Endothelial cell of umbilical vein (primary cell): ENCODE measurements around the gene CDKL4. TPM values are rescaled to one million over a fixed set of nuclear protein-coding genes. Genes with fewer than 3 reads are reported as not detected.

Experiments used
- BruUV-seq: library from RNA; stranded (reverse); fragments of 400-500 nt; replicated peaks from 2 replicates; lab custom pipeline; 2021; lab: Mats Ljungman, UMichigan
- CTCF ChIA-PET: fragments of 300-600, 350-600 bp; sonication (Branson Sonifier 250); formaldehyde crosslinking; loops from one replicate; lab custom pipeline; 2021; ENCODE audit warnings: antibody characterized with exemption, inconsistent platforms; lab: Charles Lee
- POLR2A ChIA-PET: fragments of 300-600, 350-600 bp; sonication (Branson Sonifier 250); formaldehyde crosslinking; loops from one replicate; lab custom pipeline; 2021; ENCODE audit warnings: antibody characterized with exemption, inconsistent platforms; lab: Charles Lee
- DNase-seq: peaks from one replicate; pipeline ENCODE4 v3.0.0-alpha.2; 2011; ENCODE audit warnings: low read depth, low spot score
- FAIRE-seq: peaks from 2 replicates; lab custom pipeline; 2011; peaks lifted over from hg19 to GRCh38; lab: Jason Lieb, UNC
- H2AFZ ChIP-seq: 2 replicates; pipeline ENCODE4 v1.6.0; 2012; ENCODE audit warnings: low read depth, low read length, control low read depth, inconsistent platforms
- H3K27ac ChIP-seq: 2 replicates; pipeline ENCODE4 v1.5.1; 2011; ENCODE audit warnings: low read depth, mild to moderate bottlenecking, control low read depth, low read length, moderate library complexity; ENCODE audit not compliant: insufficient read depth
- H3K27me3 ChIP-seq, 2 experiments: 2 replicates each; pipeline versions ENCODE4 v1.6.0 to v1.6.1; 2011; ENCODE audit warnings: low read length in 2 of 2, mixed read lengths in 1 of 2; ENCODE audit not compliant: control insufficient read depth in 2 of 2, insufficient read depth in 2 of 2
- H3K36me3 ChIP-seq, 2 experiments: 2 replicates in 1 of 2; 3 replicates in 1 of 2; pipeline ENCODE4 v1.5.1; 2011; ENCODE audit warnings: low read length in 2 of 2, mild to moderate bottlenecking in 1 of 2, moderate library complexity in 1 of 2; ENCODE audit not compliant: control insufficient read depth in 2 of 2, insufficient read depth in 2 of 2; ENCODE audit errors: extremely low read depth in 1 of 2
- H3K4me1 ChIP-seq: 3 replicates; pipeline ENCODE4 v1.5.1; 2011; ENCODE audit warnings: mild to moderate bottlenecking, low read length; ENCODE audit not compliant: control insufficient read depth, insufficient read depth; ENCODE audit errors: extremely low read depth
- H3K4me2 ChIP-seq: 2 replicates; pipeline ENCODE4 v1.6.1; 2011; ENCODE audit warnings: low read length, control low read depth, mixed read lengths; ENCODE audit not compliant: insufficient read depth
- H3K4me3 ChIP-seq, 3 experiments: fragments of 200-600 bp in 1 of 3; sonication (generic), shearing (Covaris generic) in 1 of 3; replicated peaks in 1 of 3; 2 replicates each; pipeline ENCODE4 v1.5.1; 2011 to 2016; ENCODE audit warnings: control low read depth in 3 of 3, low read length in 3 of 3, mild to moderate bottlenecking in 2 of 3, inconsistent platforms in 1 of 3, low read depth in 1 of 3, moderate library complexity in 1 of 3; ENCODE audit not compliant: insufficient read depth in 1 of 3
- H3K79me2 ChIP-seq: 2 replicates; pipeline ENCODE4 v1.6.0; 2012; ENCODE audit warnings: low read length, inconsistent platforms; ENCODE audit not compliant: control insufficient read depth, insufficient read depth
- H3K9ac ChIP-seq: replicated peaks from 2 replicates; pipeline ENCODE3; 2011; ENCODE audit warnings: low read length, control low read depth; ENCODE audit not compliant: insufficient read depth; ENCODE audit errors: extremely low read depth
- H3K9me1 ChIP-seq: replicated peaks from 3 replicates; pipeline ENCODE4 v1.6.0; 2011; ENCODE audit warnings: mild to moderate bottlenecking, low read length; ENCODE audit not compliant: control insufficient read depth, insufficient read depth; ENCODE audit errors: extremely low read depth
- H3K9me3 ChIP-seq: replicated peaks from 2 replicates; pipeline ENCODE4 v1.5.1; 2012; ENCODE audit warnings: low read length, inconsistent platforms; ENCODE audit not compliant: control insufficient read depth, insufficient read depth
- H4K20me1 ChIP-seq: replicated peaks from 2 replicates; pipeline ENCODE3; 2011; ENCODE audit warnings: mild to moderate bottlenecking, low read length; ENCODE audit not compliant: control insufficient read depth, insufficient read depth; ENCODE audit errors: extremely low read depth
- EZH2 ChIP-seq: IDR thresholded peaks from 2 replicates; pipeline ENCODE4 v1.6.1; 2012; ENCODE audit warnings: borderline replicate concordance, low read depth, mild to moderate bottlenecking, moderate library complexity, low read length, inconsistent platforms; ENCODE audit not compliant: severe bottlenecking
- FOS ChIP-seq: IDR thresholded peaks from 2 replicates; pipeline ENCODE4 v1.6.1; 2011; ENCODE audit warnings: mild to moderate bottlenecking, low read length, moderate library complexity, borderline replicate concordance; ENCODE audit not compliant: insufficient read depth
- JUN ChIP-seq: IDR thresholded peaks from 2 replicates; pipeline ENCODE4 v1.6.1; 2011; ENCODE audit warnings: borderline replicate concordance, low read depth; ENCODE audit not compliant: insufficient read length, insufficient read depth
- POLR2A ChIP-seq: IDR thresholded peaks from 2 replicates; pipeline ENCODE4 v1.6.1; 2012; ENCODE audit warnings: low read depth, mild to moderate bottlenecking, control low read depth, low read length
- POLR2AphosphoS5 ChIP-seq: IDR thresholded peaks from 2 replicates; pipeline ENCODE4 v1.6.1; 2012; ENCODE audit warnings: low read depth, mild to moderate bottlenecking, control low read depth, low read length, moderate library complexity; ENCODE audit not compliant: insufficient read depth
- dilution Hi-C: fragments of 300-500 bp; cut with MboI; formaldehyde crosslinking; loops from one replicate; pipeline ENCODE4 v1.15.0; 2019; ENCODE audit warnings: low sequenced_read_pairs; ENCODE audit not compliant: extremely low pct_ligation_motif_present
- intact Hi-C: fragments of 100-400 bp; cut with micrococcal nuclease; formaldehyde crosslinking; loops from one replicate; pipeline ENCODE4 v1.10.0; 2022
- polyA plus RNA-seq, 4 experiments: library from polyadenylated mRNA; depleted of rRNA in 3 of 4; stranded (reverse) in 3 of 4; unstranded in 1 of 4; fragments of >200 nt; gene quantifications; 2 replicates each; pipeline versions ENCODE4 v1.2.1 to v1.2.3, GENCODE V29; 2011 to 2012; ENCODE audit warnings: missing spikeins in 1 of 4
- total RNA-seq: library from RNA; stranded (reverse); gene quantifications from 2 replicates; pipeline ENCODE4 v1.2.3, GENCODE V29; 2021
- TF ChIP-seq, protein P1 (sequence below), 2 donors: IDR thresholded peaks; 1 replicate in 1 of 2; 2 replicates in 1 of 2; pipeline ENCODE4 v1.5.1; 2011; ENCODE audit warnings: low read length in 2 of 2, mild to moderate bottlenecking in 2 of 2, moderate library complexity in 2 of 2, control low read depth in 1 of 2, inconsistent platforms in 1 of 2, low read depth in 1 of 2; ENCODE audit not compliant: insufficient read depth in 1 of 2; ENCODE audit errors: extremely low read depth in 1 of 2
- TF ChIP-seq, protein P2 (sequence below): IDR thresholded peaks from 2 replicates; pipeline ENCODE4 v1.6.1; 2011; ENCODE audit not compliant: insufficient read depth, insufficient read length

CDKL4 gene
- total and polyA plus RNA-seq, 2 donors (not counting 3 experiments of a cell fraction or from before 2014, with no cell fraction given) = 0.17 to 0.75 TPM

DNA sequence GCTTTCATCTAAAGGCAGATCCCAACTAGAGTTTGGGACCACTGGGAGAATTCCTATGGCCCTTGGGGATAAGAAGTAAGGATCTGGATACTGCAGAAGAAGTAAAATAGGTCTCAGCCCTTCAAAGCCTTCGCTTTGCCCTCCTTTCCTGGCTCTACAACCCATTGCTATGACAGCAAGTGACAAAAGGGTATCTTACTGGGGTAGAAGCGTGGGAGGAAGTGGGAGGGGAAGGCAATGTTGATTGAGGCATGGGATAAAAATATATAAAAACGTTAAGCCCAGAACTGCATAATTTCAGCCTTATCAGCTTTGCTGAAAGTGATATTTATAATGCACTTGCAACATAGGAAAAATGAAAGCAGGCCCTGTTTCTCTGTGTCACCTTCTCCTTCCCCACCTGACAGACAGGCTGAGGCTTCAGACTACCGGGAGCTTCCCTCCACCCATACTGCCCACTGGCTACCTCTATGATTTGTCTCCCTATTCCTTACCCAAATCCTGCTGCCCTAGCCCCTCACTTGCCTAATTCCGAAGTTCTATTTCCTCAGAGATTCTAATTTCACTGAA lies 108.0 kb downstream of the CDKL4 start:
- Histone ChIP-seq H3K9me1 (no peaks in the 10 kb centered on the region), H3K79me2 (no peaks in the 10 kb centered on the region), H3K27ac (no peak overlapping the region), H3K4me1 (no peaks in the 10 kb centered on the region), H3K36me3 (no peaks in the 10 kb centered on the region), H4K20me1 (no peaks in the 10 kb centered on the region), H3K4me3 (no peak overlapping the region), H2AFZ (no peak overlapping the region), H3K4me2 (no peak overlapping the region), H3K27me3 (peaks cover 2 to 3% of the 10 kb centered on the region in 2 experiments), H3K9me3 (no peaks in the 10 kb centered on the region), H3K9ac (no peak overlapping the region)
- TF ChIP-seq POLR2A = no peak
- no peak for TF ChIP-seq JUN
- TF ChIP-seq EZH2 = no peak
- TF ChIP-seq, protein P1, sequence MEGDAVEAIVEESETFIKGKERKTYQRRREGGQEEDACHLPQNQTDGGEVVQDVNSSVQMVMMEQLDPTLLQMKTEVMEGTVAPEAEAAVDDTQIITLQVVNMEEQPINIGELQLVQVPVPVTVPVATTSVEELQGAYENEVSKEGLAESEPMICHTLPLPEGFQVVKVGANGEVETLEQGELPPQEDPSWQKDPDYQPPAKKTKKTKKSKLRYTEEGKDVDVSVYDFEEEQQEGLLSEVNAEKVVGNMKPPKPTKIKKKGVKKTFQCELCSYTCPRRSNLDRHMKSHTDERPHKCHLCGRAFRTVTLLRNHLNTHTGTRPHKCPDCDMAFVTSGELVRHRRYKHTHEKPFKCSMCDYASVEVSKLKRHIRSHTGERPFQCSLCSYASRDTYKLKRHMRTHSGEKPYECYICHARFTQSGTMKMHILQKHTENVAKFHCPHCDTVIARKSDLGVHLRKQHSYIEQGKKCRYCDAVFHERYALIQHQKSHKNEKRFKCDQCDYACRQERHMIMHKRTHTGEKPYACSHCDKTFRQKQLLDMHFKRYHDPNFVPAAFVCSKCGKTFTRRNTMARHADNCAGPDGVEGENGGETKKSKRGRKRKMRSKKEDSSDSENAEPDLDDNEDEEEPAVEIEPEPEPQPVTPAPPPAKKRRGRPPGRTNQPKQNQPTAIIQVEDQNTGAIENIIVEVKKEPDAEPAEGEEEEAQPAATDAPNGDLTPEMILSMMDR (IDR thresholded peaks at IDR 0.05; ENCODE audit: extremely low read depth in 1 of 2, insufficient read depth in 1 of 2, low read depth in 1 of 2, low read length in 2 of 2) = no peak
- no peak for TF ChIP-seq POLR2AphosphoS5
- TF ChIP-seq, protein P2, sequence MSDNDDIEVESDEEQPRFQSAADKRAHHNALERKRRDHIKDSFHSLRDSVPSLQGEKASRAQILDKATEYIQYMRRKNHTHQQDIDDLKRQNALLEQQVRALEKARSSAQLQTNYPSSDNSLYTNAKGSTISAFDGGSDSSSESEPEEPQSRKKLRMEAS = no peak
- no peak for TF ChIP-seq FOS
- ChIA-PET POLR2A (no interaction called here), CTCF (interaction anchor here (0.6 kb wide), 1 partner anchor 73 kb away, joined by 3 read pairs; no protein-coding TSS in a partner anchor)
- BruUV-seq = no TSS peak
- DNase-seq (no peak), FAIRE-seq (no peak)
- dilution Hi-C loops (no loop called here), intact Hi-C loops (no loop called here)
